ENCODE results near the gene AIFM2. TPM values are rescaled to one million over a fixed set of nuclear protein-coding genes. Genes with fewer than 3 reads are reported as not detected.

AIFM2 gene
- total and polyA plus RNA-seq, 9 donors: 1.9 to 3.3 (median 2.6) TPM

DNA sequence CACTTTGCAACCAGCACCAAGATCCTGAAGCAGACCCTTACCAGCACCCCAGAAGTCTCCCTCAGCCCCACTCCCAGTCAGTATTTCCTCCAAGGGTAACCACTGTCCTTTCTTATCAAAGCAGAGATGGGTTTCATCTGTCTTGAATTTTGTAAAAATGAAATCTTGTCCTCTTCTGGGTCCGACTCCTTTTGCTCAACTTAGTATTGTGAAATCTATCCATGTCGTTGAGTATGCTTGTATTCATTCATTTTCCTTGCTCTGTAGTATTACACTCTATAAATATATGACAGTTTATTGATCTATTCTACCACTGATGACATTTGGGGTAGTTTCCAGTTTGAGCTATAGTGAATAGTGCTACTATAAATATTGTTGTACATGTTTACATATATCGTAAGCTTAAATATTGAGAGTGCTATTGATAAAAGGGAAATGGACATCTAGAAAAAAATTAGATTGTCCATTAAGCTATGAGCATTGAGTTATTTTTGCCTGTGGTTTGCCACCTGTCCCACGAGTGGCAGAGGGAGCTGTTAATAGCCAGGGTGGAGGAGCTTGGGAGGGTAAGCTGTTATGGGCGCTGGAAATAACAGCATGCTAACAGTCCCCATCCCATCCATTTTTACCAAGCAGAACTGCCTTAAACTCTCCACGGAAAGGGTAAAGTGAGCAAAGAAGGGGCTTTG, 36.5 kb downstream of the AIFM2 start:
- H3K27me3 ChIP-seq (ENCODE audit: control insufficient read depth, insufficient read depth, low read length): no peaks in the 10 kb centered on the region
- WGBS (ENCODE audit: insufficient coverage): 100% methylated on average over 1 of the region's 6 CpGs
- peaks cover 7% of the 10 kb centered on the region for H3K4me1 ChIP-seq (ENCODE audit: control insufficient read depth, insufficient read depth, low read length)
- no peaks in the 10 kb centered on the region for H3K9me3 ChIP-seq (replicated peaks; ENCODE audit: control insufficient read depth, low read depth, low read length)
- peak overlapping the region; percentile 57 for H3K27ac ChIP-seq (ENCODE audit: low read length)
- no peak overlapping the region for H3K4me3 ChIP-seq (ENCODE audit: low read length)
- DNase-seq: no peak
- peaks cover 47% of the 10 kb centered on the region for H3K36me3 ChIP-seq (ENCODE audit: control insufficient read depth, insufficient read depth, low read length)

DNA sequence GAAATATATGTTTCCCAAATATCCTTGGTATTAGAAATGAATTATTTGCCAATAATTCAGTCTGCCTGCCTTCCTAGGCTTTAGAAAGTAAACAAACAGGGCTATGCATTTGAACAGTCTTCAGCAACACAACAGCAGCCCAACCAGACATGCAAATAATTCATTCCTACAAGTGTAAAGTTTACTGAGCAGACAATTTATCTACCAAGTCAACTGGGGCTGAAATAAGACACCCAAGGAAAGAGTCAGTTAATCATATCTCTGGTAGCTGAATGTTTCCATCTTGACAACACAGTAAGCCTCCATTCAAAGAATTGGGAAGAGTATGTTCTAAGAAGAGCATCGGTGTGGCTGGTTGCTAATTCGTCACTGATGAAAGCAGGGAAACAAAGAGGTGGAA, 38.4 kb downstream of the AIFM2 start:
- Histone ChIP-seq H3K4me3 (ENCODE audit: low read length) (no peak overlapping the region), H3K36me3 (ENCODE audit: control insufficient read depth, insufficient read depth, low read length) (peaks cover 39% of the 10 kb centered on the region), H3K9me3 (replicated peaks; ENCODE audit: control insufficient read depth, low read depth, low read length) (no peaks in the 10 kb centered on the region), H3K27ac (ENCODE audit: low read length) (no peak overlapping the region), H3K4me1 (ENCODE audit: control insufficient read depth, insufficient read depth, low read length) (peaks cover 7% of the 10 kb centered on the region), H3K27me3 (ENCODE audit: control insufficient read depth, insufficient read depth, low read length) (no peaks in the 10 kb centered on the region)
- no peak for DNase-seq
- no CpG with 5 or more reads among the region's 2 CpGs for WGBS (ENCODE audit: insufficient coverage)

DNA sequence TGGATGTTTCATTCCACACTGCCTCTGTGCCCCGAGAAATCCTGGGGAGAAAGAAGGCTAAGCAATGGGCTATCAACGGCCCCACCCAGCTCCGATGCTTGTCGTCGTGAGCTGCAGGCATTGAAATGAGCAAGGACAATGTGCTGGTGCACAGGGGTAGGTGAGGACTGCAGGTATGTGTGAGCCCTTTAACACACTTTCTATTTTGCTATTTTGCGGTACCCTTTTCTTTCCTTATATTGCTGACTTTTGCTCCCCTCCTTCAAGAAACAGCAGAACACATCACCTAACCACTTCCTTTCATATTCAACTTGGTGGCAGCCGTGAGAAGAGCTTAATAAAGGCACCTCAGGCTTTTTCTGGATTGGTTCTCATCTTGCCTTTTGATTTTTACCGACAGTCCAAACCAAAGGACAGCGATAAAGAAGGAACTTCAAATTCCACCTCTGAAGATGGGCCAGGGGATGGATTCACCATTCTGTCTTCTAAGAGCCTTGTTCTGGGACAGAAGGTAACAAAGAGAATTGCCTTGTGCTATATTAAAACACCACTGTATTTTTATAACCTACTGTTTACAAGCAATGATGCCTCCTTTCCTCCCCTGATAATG, 39.2 kb downstream of the AIFM2 start:
- Histone ChIP-seq H3K27me3 (ENCODE audit: control insufficient read depth, insufficient read depth, low read length) (no peaks in the 10 kb centered on the region), H3K36me3 (ENCODE audit: control insufficient read depth, insufficient read depth, low read length) (peaks cover 31% of the 10 kb centered on the region), H3K9me3 (replicated peaks; ENCODE audit: control insufficient read depth, low read depth, low read length) (no peaks in the 10 kb centered on the region), H3K27ac (ENCODE audit: low read length) (no peak overlapping the region), H3K4me3 (ENCODE audit: low read length) (no peak overlapping the region), H3K4me1 (ENCODE audit: control insufficient read depth, insufficient read depth, low read length) (peaks cover 7% of the 10 kb centered on the region)
- whole genome bisulfite sequencing (ENCODE audit: insufficient coverage): 100% methylated on average over 3 of the region's 9 CpGs
- DNase-seq: no peak

DNA sequence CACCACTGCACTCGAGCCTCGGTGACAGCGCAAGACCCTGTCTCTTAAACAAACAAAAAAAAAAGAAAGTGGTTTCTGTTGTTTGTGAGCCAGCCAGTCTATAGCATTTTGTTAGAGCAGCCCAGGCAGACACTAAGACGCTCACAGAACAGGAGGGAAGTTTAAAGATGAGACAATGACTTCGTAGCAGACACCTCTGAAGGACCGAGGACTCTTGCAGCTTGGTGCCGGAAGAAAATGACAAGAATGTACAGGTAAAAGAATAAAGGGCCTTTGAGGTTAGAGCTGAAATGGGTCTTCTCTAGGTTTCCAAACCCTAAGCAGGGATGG, 40.3 kb downstream of the AIFM2 start:
- no peak overlapping the region for H3K27ac ChIP-seq (ENCODE audit: low read length)
- H3K36me3 ChIP-seq (ENCODE audit: control insufficient read depth, insufficient read depth, low read length): peaks cover 29% of the 10 kb centered on the region
- no peak overlapping the region for H3K4me3 ChIP-seq (ENCODE audit: low read length)
- H3K4me1 ChIP-seq (ENCODE audit: control insufficient read depth, insufficient read depth, low read length): peaks cover 7% of the 10 kb centered on the region
- DNase-seq: no peak
- no peaks in the 10 kb centered on the region for H3K9me3 ChIP-seq (replicated peaks; ENCODE audit: control insufficient read depth, low read depth, low read length)
- WGBS (ENCODE audit: insufficient coverage): 87% methylated on average over 3 of the region's 7 CpGs
- no peaks in the 10 kb centered on the region for H3K27me3 ChIP-seq (ENCODE audit: control insufficient read depth, insufficient read depth, low read length)

DNA sequence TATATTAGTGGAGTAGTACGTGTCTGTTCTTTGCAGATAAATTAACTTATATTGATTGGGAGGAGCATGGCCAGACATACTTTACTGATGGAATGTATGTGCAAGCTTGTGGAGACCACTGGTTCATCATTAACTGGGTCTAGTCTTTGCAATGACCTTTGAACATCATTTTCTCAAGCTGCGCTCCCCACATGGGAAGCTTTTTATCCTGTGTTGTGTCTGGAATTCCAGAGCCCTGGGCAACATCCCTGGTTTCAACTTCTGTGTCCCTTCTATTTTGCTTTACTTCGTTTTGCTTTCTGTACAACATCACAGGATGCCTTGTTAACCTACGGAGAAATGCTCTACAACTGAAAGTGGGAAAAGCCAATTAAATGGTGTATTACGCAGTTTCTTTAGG, 41.7 kb downstream of the AIFM2 start:
- H3K4me1 ChIP-seq (ENCODE audit: control insufficient read depth, insufficient read depth, low read length): no peaks in the 10 kb centered on the region
- no peak overlapping the region for H3K27ac ChIP-seq (ENCODE audit: low read length)
- WGBS (ENCODE audit: insufficient coverage): 95% methylated on average over 3 of the region's 5 CpGs
- H3K4me3 ChIP-seq (ENCODE audit: low read length): no peak overlapping the region
- H3K36me3 ChIP-seq (ENCODE audit: control insufficient read depth, insufficient read depth, low read length): peaks cover 26% of the 10 kb centered on the region
- no peaks in the 10 kb centered on the region for H3K27me3 ChIP-seq (ENCODE audit: control insufficient read depth, insufficient read depth, low read length)
- no peaks in the 10 kb centered on the region for H3K9me3 ChIP-seq (replicated peaks; ENCODE audit: control insufficient read depth, low read depth, low read length)
- no peak for DNase-seq

DNA sequence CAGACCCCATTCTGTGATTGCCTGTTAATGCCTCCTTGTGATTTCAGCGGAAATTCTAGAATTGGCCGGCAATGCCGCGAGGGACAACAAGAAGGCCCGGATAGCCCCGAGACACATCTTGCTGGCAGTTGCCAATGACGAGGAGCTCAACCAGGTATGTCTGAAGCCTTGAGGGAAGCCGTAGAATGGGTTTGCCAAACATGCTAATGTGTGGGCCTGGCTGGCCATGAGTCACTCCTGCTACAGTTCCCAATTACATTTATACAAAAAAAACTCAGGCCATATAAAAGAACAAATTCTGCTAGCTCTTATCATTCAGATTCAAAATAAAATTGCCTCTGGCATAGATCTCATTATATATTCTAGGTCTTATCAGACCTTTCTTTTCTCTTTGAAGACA, 42.6 kb downstream of the AIFM2 start:
- H3K4me3 ChIP-seq (ENCODE audit: low read length): no peak overlapping the region
- H3K27me3 ChIP-seq (ENCODE audit: control insufficient read depth, insufficient read depth, low read length): no peaks in the 10 kb centered on the region
- WGBS (ENCODE audit: insufficient coverage): 92% methylated on average over 8 of the region's 8 CpGs
- no peaks in the 10 kb centered on the region for H3K4me1 ChIP-seq (ENCODE audit: control insufficient read depth, insufficient read depth, low read length)
- peaks cover 26% of the 10 kb centered on the region for H3K36me3 ChIP-seq (ENCODE audit: control insufficient read depth, insufficient read depth, low read length)
- DNase-seq: no peak
- H3K27ac ChIP-seq (ENCODE audit: low read length): no peak overlapping the region
- H3K9me3 ChIP-seq (replicated peaks; ENCODE audit: control insufficient read depth, low read depth, low read length): no peaks in the 10 kb centered on the region

DNA sequence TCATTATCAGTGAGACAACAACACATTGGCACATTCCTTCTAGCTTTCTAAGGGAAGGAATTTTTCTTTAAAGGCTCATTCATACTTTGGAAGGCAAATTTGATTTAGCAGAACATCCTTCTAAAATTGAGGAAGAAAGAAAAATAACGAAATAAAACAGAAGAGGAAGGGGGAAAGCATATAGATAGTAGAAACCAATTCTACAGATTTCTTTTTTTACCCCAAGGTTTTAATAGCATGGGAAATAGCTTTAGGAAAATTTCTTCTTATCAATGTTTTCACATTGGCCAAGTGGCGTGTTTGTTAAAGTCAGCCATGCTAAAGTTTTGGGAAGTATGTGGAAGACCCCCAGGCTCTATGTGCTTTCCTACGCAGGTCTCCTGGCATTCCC, 44.3 kb downstream of the AIFM2 start:
- DNase-seq: no peak
- no peaks in the 10 kb centered on the region for H3K9me3 ChIP-seq (replicated peaks; ENCODE audit: control insufficient read depth, low read depth, low read length)
- H3K36me3 ChIP-seq (ENCODE audit: control insufficient read depth, insufficient read depth, low read length): peaks cover 18% of the 10 kb centered on the region
- H3K27ac ChIP-seq (ENCODE audit: low read length): no peak overlapping the region
- no CpG with 5 or more reads among the region's 3 CpGs for WGBS (ENCODE audit: insufficient coverage)
- no peaks in the 10 kb centered on the region for H3K27me3 ChIP-seq (ENCODE audit: control insufficient read depth, insufficient read depth, low read length)
- no peak overlapping the region for H3K4me3 ChIP-seq (ENCODE audit: low read length)
- no peaks in the 10 kb centered on the region for H3K4me1 ChIP-seq (ENCODE audit: control insufficient read depth, insufficient read depth, low read length)

DNA sequence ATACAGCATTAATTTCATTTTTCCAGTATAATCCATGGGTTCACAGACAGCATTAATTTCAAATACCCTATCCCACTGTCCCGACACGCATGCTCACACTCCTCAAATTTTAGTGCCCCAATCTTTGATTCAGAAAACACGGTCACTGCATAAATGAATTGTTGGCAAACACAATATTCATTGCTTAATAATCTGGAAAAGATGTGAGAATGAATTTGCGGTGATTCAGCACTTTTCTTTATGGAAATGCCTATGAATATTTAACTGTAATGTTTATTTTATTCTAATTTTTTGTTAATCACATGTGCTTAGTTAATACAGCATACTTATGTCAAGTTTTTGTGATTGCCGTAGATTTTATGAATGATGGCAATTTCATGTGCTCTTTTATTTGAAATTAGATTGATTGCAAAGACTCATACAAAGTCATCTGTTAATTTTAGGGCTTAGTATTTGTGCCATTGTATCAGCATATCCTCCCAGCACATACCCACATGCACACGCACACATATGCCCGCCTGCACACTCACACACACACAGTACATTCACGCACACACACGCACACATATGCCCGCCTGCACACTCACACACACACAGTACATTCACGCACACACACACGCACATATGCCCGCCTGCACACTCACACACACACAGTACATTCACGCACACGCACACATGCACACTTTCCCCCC, 44.9 kb downstream of the AIFM2 start:
- H3K4me1 ChIP-seq (ENCODE audit: control insufficient read depth, insufficient read depth, low read length): no peaks in the 10 kb centered on the region
- no peak overlapping the region for H3K27ac ChIP-seq (ENCODE audit: low read length)
- 92% methylated on average over 8 of the region's 15 CpGs for WGBS (ENCODE audit: insufficient coverage)

DNA sequence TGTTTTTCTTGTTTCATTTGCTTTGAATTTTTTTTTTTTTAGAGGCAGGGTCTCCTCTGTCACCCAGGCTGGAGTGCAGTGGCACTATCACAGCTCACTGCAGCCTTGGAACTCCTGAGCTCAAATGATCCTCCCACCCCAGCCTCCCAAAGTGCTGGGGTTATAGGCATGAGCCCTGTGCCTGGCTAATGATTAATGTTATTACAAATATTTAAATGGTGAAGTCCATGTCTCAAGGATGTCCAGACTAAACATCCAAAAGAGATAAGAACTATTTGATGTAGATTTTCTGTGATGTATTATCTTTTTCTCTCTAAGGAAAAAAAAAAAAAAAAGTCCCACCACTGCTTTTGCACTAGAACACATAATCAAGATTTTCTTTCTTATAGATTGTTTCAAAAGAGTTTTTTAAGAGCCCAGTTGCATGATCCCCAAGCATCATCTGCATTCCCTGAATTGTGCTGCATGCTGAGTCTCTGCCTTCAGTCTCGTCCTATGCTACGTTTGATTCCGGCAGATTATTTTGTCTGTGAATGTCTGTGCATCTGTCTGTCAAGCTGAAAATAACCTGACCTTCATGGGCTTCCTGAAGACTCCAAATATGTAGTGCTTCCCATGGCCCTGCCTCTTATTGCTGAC, 46.5 kb downstream of the AIFM2 start:
- WGBS (ENCODE audit: insufficient coverage): 80% methylated on average over 2 of the region's 3 CpGs

More for the DNA sequence above, 44.9 kb downstream of the AIFM2 start:
- no peaks in the 10 kb centered on the region for H3K27me3 ChIP-seq (ENCODE audit: control insufficient read depth, insufficient read depth, low read length)
- H3K36me3 ChIP-seq (ENCODE audit: control insufficient read depth, insufficient read depth, low read length): peaks cover 12% of the 10 kb centered on the region
- no peaks in the 10 kb centered on the region for H3K9me3 ChIP-seq (replicated peaks; ENCODE audit: control insufficient read depth, low read depth, low read length)
- H3K4me3 ChIP-seq (ENCODE audit: low read length): no peak overlapping the region
- no peak for DNase-seq

DNA sequence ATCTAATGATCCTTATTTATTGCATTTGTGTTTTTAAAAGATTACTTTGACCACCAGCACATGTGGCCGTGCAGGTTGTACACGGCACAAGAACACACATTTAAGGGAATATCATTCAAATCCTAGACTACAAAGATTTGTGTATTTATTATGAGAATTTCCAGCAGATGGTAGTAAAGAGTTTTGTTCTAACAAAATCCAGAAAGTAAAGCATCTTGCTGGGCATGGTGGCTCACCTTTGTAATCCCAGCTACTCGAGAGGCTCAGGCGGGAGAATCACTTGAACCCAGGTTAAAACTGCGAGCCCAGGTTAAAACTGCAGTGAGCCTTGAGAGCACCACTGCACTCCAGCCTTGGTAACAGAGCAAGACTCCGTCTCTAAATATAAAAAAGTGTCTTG, 48.4 kb downstream of the AIFM2 start:
- WGBS (ENCODE audit: insufficient coverage): 80% methylated on average over 4 of the region's 6 CpGs
- Histone ChIP-seq H3K27me3 (ENCODE audit: control insufficient read depth, insufficient read depth, low read length) (no peaks in the 10 kb centered on the region), H3K4me1 (ENCODE audit: control insufficient read depth, insufficient read depth, low read length) (no peaks in the 10 kb centered on the region), H3K36me3 (ENCODE audit: control insufficient read depth, insufficient read depth, low read length) (peaks cover 5% of the 10 kb centered on the region), H3K4me3 (ENCODE audit: low read length) (no peak overlapping the region), H3K9me3 (replicated peaks; ENCODE audit: control insufficient read depth, low read depth, low read length) (no peaks in the 10 kb centered on the region), H3K27ac (ENCODE audit: low read length) (no peak overlapping the region)
- DNase-seq: no peak

More for the DNA sequence above, 46.5 kb downstream of the AIFM2 start:
- no peaks in the 10 kb centered on the region for H3K9me3 ChIP-seq (replicated peaks; ENCODE audit: control insufficient read depth, low read depth, low read length)
- H3K4me3 ChIP-seq (ENCODE audit: low read length): no peak overlapping the region
- H3K36me3 ChIP-seq (ENCODE audit: control insufficient read depth, insufficient read depth, low read length): no peaks in the 10 kb centered on the region
- no peaks in the 10 kb centered on the region for H3K4me1 ChIP-seq (ENCODE audit: control insufficient read depth, insufficient read depth, low read length)
- H3K27ac ChIP-seq (ENCODE audit: low read length): no peak overlapping the region
- no peak for DNase-seq
- H3K27me3 ChIP-seq (ENCODE audit: control insufficient read depth, insufficient read depth, low read length): no peaks in the 10 kb centered on the region

Data from muscle of leg (tissue), 11 donors.